ENCODE measurements around the gene STK26.
"Not testable (repeated sequence)": the region's sequence is repeated elsewhere in the genome, so short reads cannot be mapped to it uniquely, and the experiment has no call there.

Gene STK26

GRCh38 chrX:132022967-132023895, at the start of gene STK26:
Gene STK26 (plus strand): TSS chrX:132023302. CDS start chrX:132023618, 316 bp downstream.
- DNase-seq (ENCODE audit: low read depth in 2 of 2), result peak; percentile 17 to 20

GRCh38 chrX:131975851-131976250, 47.3 kb upstream of the STK26 start:
- no peak for DNase-seq (ENCODE audit: low read depth in 2 of 2)

- DNase-seq (ENCODE audit: low read depth in 2 of 2), result no peak
These were observed 45.5 kb upstream of the STK26 start for GRCh38 chrX:131977619-131978018.

- DNase-seq (ENCODE audit: low read depth in 2 of 2), result no peak
These were observed 44.0 kb upstream of the STK26 start for GRCh38 chrX:131979116-131979515.

DNA sequence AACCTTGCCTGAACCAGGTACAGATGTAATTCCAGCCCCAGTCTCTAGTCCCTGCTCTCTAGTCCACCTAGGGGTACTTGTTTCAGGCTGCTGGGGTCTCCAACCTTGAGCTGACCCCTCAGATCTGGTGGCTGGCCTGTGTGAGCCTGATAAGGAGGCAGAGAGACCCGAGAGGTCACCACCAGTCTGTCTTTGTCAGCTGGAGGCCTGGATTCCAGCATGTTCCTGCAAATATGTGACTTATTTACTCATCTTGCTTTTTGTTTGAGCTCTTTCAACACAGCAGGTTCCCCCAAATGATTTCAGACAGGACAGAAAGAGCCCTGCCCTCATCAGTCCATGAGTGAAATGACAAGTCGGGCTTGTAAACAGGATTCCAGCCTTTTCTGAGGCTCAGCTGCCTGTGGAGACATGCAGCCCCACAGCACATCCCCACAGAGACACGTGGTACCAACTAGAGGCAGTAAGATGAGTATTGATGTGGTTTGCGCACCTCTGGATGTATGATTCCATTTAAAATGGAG, 37.5 kb upstream of the STK26 start:
- DNase-seq (ENCODE audit: low read depth in 2 of 2), result no peak

- no peak for DNase-seq (ENCODE audit: low read depth in 2 of 2)
These were observed 35.9 kb upstream of the STK26 start for GRCh38 chrX:131987252-131987651.

GRCh38 chrX:131988236-131988635, 34.9 kb upstream of the STK26 start:
- DNase-seq (ENCODE audit: low read depth in 2 of 2), result no peak

- DNase-seq (ENCODE audit: low read depth in 2 of 2), result no peak
These were observed 22.0 kb upstream of the STK26 start for GRCh38 chrX:132001127-132001526.

- no peak for DNase-seq (ENCODE audit: low read depth in 2 of 2)
These were observed 18.4 kb upstream of the STK26 start for GRCh38 chrX:132004728-132005127.

DNA sequence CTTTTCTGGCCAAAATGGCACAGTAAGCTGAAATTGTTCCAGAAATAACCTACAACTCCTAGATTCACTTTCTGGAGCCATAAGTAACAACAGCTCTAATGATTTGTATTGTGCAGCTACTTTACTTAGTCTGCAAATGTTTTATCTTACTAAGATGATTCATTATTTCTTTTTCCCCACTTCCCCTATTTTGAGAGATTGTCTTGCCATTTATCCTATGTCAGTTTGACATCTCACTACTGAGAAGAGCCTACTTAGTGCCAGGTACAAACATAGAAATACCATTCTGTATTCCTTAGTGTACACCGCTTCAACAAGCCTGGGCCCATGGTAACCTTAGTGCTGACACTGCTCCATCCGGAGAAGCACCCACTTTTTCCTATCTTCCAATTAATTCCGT, 13.8 kb upstream of the STK26 start:
- no peak for DNase-seq (ENCODE audit: low read depth in 2 of 2)

DNA sequence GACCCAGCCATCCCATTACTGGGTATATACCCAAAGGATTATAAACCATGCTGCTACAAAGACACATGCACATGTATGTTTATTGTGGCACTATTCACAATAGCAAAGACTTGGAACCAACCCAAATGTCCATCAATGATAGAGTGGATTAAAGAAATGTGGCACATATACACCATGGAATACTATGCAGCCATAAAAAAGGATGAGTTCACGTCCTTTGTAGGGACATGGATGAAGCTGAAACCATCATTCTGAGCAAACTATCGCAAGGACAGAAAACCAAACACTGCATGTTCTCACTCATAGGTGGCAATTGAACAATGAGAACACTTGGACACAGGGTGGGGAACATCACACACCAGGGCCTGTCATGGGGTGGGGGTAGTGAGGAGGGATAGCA, 12.9 kb upstream of the STK26 start:
- not testable (repeated sequence) for DNase-seq (ENCODE audit: low read depth in 2 of 2)

GRCh38 chrX:132015875-132016274, 7.2 kb upstream of the STK26 start:
- no peak for DNase-seq (ENCODE audit: low read depth in 2 of 2)

- DNase-seq (ENCODE audit: low read depth in 2 of 2), result no peak
These were observed 6.3 kb upstream of the STK26 start for GRCh38 chrX:132016628-132017430.

- DNase-seq (ENCODE audit: low read depth in 2 of 2), result no peak
These were observed 5.5 kb upstream of the STK26 start for GRCh38 chrX:132017431-132018185.

GRCh38 chrX:132022198-132022966, 720 bp upstream of the STK26 start:
- DNase-seq (ENCODE audit: low read depth in 2 of 2), result no peak

DNA sequence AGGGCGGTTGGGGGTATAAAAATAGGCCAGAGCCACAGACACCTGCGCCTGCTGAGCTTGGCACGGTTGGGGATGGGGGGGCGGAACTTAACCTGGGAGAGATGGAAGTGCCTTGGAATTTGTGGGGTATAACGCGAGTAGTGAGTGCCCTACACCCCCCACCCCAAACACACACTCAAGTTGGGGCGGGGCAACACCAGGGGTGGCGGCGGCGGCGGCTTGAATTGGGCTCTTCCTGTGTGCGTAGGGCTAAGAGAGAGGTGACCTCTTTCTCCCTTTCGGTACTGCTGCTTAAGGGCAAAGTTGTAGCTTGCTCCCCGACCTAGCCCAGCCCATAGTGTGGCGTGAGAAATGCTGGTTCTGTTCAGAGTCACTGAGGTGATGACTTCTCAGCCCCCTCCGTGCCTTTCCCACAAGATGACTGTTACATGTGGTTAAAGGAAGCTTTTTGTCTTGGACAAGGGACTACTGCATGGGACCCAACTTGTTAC, 839 bp downstream of the STK26 start:
- DNase-seq (ENCODE audit: low read depth in 2 of 2), result no peak

- no peak for DNase-seq (ENCODE audit: low read depth in 2 of 2)
These were observed 1.9 kb downstream of the STK26 start for GRCh38 chrX:132025041-132025440.

GRCh38 chrX:132030264-132030663, 7.2 kb downstream of the STK26 start:
- DNase-seq (ENCODE audit: low read depth in 2 of 2), result no peak

GRCh38 chrX:132031867-132032266, 8.8 kb downstream of the STK26 start:
- no peak for DNase-seq (ENCODE audit: low read depth in 2 of 2)

GRCh38 chrX:132033166-132033565, 10.1 kb downstream of the STK26 start:
- DNase-seq (ENCODE audit: low read depth in 2 of 2), result no peak

GRCh38 chrX:132034648-132035047, 11.5 kb downstream of the STK26 start:
- no peak for DNase-seq (ENCODE audit: low read depth in 2 of 2)
